ENCODE results near the gene ZNF296. TPM values are rescaled to one million over a fixed set of nuclear protein-coding genes. Genes with fewer than 3 reads are reported as not detected.

ZNF296 gene
- polyA plus RNA-seq, 4 donors: 0.45 to 2.5 (median 0.76) TPM

DNA sequence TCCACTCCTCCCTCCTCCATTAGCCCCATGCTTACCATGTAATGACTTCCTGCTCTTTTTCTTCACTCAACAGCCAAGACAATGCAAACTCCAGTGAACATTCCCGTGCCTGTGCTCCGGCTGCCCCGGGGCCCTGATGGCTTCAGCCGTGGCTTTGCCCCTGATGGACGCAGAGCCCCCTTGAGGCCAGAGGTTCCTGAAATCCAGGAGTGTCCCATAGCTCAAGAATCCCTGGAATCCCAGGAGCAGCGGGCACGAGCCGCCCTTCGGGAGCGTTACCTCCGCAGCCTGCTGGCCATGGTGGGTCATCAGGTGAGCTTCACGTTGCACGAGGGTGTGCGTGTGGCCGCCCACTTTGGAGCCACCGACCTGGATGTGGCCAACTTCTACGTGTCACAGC lies 13.8 kb upstream of the ZNF296 start:
- DNase-seq (ENCODE audit: low read depth in 4 of 4, low spot score in 3 of 4): no peak

DNA sequence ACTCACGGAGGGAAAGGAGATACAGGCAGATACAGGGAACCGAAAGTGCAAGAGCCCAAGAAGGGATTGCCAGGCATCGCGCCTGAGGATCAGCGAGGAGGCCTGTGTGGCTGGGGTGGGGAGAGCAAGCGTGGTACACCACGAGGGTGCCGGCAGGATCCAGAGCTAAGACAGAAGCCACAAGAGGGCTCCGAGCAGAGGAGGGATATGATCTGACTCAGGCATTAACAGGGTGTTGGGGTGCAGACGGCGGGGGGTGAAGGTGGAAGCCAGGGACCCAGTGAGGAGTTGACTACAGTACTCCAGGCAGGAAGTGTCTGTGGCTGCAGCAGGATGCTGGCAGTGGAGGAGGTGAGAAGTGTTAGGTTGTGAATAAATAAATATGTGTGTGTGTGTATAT lies 11.3 kb upstream of the ZNF296 start:
- no peak for DNase-seq (ENCODE audit: low read depth in 4 of 4, low spot score in 3 of 4)

DNA sequence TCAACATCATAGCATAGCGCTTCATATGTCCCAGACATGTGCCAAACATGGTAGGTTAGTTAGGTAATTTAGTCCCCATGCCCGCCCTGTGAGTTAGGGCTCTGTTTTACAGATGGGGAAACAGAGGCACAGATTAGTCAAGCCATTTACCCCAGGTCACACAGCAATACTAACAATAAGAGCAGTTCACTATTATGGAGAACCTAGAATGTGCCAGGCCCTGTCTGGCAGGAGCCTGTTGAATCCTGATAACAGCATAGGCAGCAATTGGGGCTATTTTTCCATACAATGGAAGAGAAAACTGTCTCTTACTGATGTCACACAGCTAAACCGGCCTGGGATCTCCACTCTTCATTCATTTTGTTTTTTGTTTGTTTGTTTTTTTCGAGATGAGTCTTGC lies 10.2 kb upstream of the ZNF296 start:
- DNase-seq (ENCODE audit: low read depth in 4 of 4, low spot score in 3 of 4): no peak

DNA sequence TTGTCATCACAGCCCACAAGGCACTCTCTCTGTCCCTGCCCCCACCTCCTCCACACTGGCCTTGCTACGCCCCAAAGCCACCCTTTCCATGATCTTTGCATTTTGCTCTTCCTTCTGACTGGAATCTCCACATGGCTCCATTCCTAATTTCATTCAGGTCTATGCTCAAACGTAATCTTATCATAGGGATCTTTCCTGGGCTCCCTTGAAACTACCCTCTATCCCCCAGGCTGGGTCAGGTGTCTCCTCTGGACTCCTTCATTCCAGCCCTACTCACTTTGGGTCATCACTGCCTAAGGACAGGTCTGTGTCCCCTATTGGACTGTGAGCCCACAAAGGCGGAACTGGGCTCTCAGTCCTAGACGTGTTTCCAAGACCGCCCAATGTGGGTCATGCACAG lies 5.9 kb upstream of the ZNF296 start:
- no peak for DNase-seq (ENCODE audit: low read depth in 4 of 4, low spot score in 3 of 4)

- DNase-seq (ENCODE audit: low read depth in 4 of 4, low spot score in 3 of 4): no peak
Observed at GRCh38 chr19:45079911-45080370, 3.7 kb upstream of the ZNF296 start.

DNA sequence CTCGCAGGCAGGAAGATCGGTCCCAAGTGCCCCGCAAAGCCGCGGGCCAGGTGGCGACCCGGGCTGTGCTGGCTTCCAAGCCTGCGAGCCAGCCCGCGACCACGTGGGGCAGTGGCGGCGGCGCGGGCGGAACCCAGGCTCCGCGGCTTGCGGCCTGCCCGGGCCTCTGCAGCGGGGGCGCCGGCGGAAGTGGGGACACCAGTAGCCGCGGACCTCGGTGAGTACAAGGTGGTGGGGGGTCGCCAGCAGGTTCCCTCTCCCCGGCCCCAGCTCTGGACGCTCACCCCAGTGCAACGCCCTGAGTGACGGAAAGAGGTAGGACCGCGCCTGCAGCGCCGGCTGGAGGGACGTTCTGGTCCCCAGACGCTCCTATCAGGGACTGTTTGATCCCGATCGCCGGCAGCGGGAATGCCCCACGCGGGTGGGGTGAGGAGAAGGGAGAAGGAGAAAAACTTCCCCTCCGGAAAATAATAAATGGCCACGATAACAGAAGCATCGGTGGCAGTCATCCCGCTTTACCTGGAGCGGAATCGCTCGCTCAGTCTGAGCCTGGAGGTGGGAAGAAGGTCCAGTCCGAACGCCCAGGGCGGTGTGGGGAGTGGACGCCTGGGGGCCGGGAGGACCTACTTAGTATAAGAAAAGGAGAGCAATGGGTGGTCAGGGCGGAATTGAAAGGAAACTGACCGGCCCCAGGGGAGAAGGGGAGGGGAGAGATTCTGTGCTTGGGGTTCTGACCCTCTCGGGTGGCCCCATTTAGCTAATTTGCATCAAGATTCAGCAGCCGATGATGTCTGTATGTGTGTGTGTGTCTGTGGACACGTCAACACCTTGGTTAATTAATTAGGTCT lies 3.0 kb upstream of the ZNF296 start, which contains the start of gene GEMIN7:
Gene GEMIN7, plus strand, starts transcription at position 198 of the 848 bp plus-strand sequence. CDS start 10,855 bp downstream, outside the sequence.
- no peak for DNase-seq (ENCODE audit: low read depth in 4 of 4, low spot score in 3 of 4)

DNA sequence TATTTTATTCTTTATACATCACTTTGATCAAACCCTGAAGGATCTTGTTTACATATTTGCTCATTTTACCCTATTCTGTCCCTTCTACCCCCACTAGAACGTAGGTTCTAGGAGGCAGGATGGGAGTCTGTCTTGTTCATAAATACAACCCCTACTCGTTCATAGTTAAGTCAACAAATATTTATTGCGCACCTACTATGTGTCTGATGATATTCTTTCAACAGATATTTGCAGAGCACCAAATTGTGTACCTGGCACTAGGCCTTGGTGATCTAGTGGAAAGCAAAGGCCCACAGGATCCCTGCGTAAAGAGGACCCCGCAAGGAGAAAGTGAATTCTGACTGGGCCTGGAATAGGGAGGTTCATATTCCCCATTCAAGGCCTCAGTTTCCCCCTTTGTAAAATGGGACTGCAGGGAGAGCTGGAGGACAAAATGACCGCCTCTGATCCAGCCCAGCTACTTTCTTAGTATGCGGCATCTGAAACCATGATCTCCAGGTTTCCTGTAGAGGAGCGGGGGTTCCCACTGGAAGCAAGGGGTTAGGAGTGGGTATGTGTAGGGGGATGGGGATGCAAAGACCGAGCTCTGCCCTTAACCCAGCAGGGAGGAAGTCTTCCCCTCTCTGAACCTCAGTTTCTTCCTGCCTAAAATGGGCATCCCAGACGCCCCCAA lies 2.2 kb upstream of the ZNF296 start:
- no peak for DNase-seq (ENCODE audit: low read depth in 4 of 4, low spot score in 3 of 4)

GRCh38 chr19:45076851-45077730 lies 813 bp upstream of the ZNF296 start:
- DNase-seq (ENCODE audit: low read depth in 4 of 4, low spot score in 3 of 4): no peak

- no peak for DNase-seq (ENCODE audit: low read depth in 4 of 4, low spot score in 3 of 4)
Observed at GRCh38 chr19:45075301-45076028, 813 bp downstream of the ZNF296 start.

DNA sequence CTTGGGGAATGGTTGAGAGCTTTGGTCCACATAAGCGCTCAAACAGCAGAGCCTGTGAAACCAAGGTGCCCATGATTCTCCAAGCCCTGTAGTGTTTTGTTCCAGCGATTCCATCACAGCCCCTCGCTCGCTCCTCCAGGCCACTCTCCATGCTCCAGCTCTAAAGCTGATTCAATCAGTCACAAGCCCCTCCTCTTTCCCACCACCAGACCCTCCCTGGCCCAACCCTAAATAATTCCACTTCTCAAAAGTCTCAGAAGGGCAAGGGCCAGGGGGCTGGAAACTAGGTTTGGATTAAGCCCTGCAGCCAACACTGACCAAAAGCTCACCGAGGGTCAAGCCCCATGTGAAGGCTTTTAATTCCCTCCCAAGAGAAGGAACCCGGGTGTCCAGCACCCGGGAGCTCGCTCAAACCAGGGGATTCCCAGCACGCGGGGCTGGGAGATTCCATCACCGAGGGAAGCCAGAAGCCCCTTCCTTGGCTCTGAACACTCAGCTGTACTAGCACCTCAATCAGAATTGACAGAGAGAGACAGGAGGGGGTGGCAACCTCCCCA lies 1.5 kb downstream of the ZNF296 start:
- no peak for DNase-seq (ENCODE audit: low read depth in 4 of 4, low spot score in 3 of 4)

- no peak for DNase-seq (ENCODE audit: low read depth in 4 of 4, low spot score in 3 of 4)
Observed at GRCh38 chr19:45071969-45072790, 4.1 kb downstream of the ZNF296 start.

GRCh38 chr19:45071545-45071938 lies 4.7 kb downstream of the ZNF296 start:
- DNase-seq (ENCODE audit: low read depth in 4 of 4, low spot score in 3 of 4): no peak

- no peak for DNase-seq (ENCODE audit: low read depth in 4 of 4, low spot score in 3 of 4)
Observed at GRCh38 chr19:45070861-45071544, 5.3 kb downstream of the ZNF296 start.

DNA sequence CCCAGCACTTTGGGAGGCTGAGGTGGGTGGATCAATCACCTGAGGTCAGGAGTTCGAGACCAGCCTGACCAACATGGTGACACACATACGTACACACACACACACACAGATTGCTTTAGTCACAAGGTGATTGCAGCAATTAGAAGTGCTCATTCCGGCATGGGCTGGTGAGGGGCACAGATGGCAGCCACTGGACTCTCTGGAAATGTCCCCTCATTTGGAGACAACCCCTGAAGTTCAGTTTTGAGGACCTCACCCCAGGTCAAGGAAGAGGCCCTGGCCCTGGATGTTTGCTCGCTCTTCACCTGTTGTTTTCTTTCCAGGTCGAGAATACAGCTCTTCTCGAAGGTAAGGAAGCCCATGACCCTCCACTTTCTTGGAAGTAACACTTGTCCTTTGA lies 6.1 kb downstream of the ZNF296 start:
- no peak for DNase-seq (ENCODE audit: low read depth in 4 of 4, low spot score in 3 of 4)

DNA sequence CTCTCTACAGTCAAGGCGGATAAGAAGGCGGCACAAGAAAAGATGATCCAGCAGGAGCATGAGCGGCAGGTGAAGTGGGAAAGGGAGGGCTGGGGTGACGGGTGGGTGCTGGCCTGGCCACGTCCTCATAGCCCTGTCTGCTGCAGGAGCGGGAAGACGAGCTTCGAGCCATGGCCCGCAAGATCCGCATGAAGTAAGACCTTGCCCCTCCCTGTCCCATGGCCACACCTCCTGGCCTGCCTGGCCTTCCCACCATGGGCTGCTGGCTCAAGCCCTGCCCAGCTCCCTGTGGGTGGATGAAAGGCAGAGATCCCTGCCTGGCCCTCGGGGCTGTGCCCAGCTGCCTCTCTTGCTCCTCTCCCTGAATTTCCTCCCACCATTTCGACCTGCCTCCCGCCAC lies 7.2 kb downstream of the ZNF296 start:
- no peak for DNase-seq (ENCODE audit: low read depth in 4 of 4, low spot score in 3 of 4)

- no peak for DNase-seq (ENCODE audit: low read depth in 4 of 4, low spot score in 3 of 4)
Observed at GRCh38 chr19:45068041-45068440, 8.2 kb downstream of the ZNF296 start.

GRCh38 chr19:45066921-45067661 lies 9.2 kb downstream of the ZNF296 start:
- no peak for DNase-seq (ENCODE audit: low read depth in 4 of 4, low spot score in 3 of 4)

Data from left renal pelvis (tissue), 4 donors.